ENCODE measurements around the gene PLIN3. TPM values are rescaled to one million over a fixed set of nuclear protein-coding genes. Genes with fewer than 3 reads are reported as not detected.
A peak's percentile ranks its signal among the peaks of the same experiment; 100 is the strongest.
"Not testable (repeated sequence)": the region's sequence is repeated elsewhere in the genome, so short reads cannot be mapped to it uniquely, and the experiment has no call there.

Gene PLIN3
- total RNA-seq, 2 experiments from 2014 or later, result 26.9 to 27.5 TPM

DNA sequence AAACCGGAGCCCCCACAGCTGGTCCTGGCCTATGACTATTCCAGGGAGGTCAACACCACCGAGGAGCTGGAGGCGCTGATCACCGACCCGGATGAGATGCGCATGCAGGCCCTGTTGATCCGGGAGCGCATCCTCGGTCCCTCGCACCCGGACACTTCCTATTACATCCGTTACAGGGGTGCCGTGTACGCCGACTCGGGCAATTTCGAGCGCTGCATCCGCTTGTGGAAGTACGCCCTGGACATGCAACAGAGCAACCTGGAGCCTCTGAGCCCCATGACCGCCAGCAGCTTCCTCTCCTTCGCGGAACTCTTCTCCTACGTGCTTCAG, 74.6 kb downstream of the PLIN3 start:
- intact Hi-C loops (cut with DNase I, micrococcal nuclease), result loop anchor here in 1 of 2 experiments (5.0 kb wide), 1 partner anchor 216 kb away; no protein-coding TSS in a partner anchor
- DNase-seq; H3K9me3 Mint-ChIP-seq (ENCODE audit: low read depth); ATAC-seq; POLR2A ChIA-PET; H3K27me3 Mint-ChIP-seq: not testable (repeated sequence)
- peak overlapping the region; percentile 85 for H3K27ac Mint-ChIP-seq
- CTCF ChIA-PET, result interaction anchor here (0.6 to 6.0 kb wide), 4 partner anchors 12 to 62 kb away, joined by 3 to 77 read pairs (median 5); no protein-coding TSS in a partner anchor
- H3K4me1 Mint-ChIP-seq, result peaks cover 46% of the 10 kb centered on the region
- H3K36me3 Mint-ChIP-seq (ENCODE audit: low read depth), result peaks cover 38% of the 10 kb centered on the region
- peak overlapping the region; percentile 84 for H3K4me3 Mint-ChIP-seq

DNA sequence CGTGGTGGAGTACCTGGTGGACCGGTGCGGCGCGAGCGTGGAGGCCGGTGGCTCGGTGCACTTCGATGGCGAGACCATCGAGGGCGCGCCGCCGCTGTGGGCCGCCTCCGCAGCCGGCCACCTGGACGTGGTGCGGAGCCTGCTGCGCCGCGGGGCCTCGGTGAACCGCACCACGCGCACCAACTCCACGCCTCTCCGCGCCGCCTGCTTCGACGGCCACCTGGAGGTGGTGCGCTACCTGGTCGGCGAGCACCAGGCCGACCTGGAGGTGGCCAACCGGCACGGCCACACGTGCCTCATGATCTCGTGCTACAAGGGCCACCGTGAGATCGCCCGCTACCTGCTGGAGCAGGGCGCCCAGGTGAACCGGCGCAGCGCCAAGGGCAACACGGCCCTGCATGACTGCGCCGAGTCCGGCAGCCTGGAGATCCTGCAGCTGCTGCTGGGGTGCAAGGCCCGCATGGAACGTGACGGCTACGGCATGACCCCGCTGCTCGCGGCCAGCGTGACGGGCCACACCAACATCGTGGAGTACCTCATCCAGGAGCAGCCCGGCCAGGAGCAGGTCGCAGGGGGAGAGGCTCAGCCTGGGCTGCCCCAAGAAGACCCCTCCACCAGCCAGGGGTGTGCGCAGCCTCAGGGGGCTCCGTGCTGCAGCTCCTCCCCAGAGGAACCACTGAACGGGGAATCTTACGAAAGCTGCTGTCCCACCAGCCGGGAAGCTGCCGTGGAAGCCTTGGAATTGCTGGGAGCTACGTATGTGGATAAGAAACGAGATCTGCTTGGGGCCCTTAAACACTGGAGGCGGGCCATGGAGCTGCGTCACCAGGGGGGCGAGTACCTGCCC, 75.2 kb downstream of the PLIN3 start:
- Mint-ChIP-seq H3K4me3 (peak overlapping the region; percentile 84), H3K27ac (peak overlapping the region; percentile 85), H3K4me1 (peaks cover 46% of the 10 kb centered on the region), H3K36me3 (ENCODE audit: low read depth) (peaks cover 38% of the 10 kb centered on the region)
- not testable (repeated sequence) for H3K9me3 Mint-ChIP-seq (ENCODE audit: low read depth); ATAC-seq; H3K27me3 Mint-ChIP-seq; DNase-seq
- POLR2A ChIA-PET, result interaction anchor here (0.7 to 1.7 kb wide), 2 partner anchors 68 to 972 kb away, joined by 3 to 13 read pairs; partner anchors contain the start of gene DPP9
- CTCF ChIA-PET, result interaction anchor here (0.6 to 6.0 kb wide), 14 partner anchors 9 to 216 kb away, joined by 3 to 77 read pairs (median 6); no protein-coding TSS in a partner anchor
- intact Hi-C loops (cut with DNase I, micrococcal nuclease), result loop anchor here in 1 of 2 experiments (5.0 kb wide), 1 partner anchor 215 kb away; no protein-coding TSS in a partner anchor

DNA sequence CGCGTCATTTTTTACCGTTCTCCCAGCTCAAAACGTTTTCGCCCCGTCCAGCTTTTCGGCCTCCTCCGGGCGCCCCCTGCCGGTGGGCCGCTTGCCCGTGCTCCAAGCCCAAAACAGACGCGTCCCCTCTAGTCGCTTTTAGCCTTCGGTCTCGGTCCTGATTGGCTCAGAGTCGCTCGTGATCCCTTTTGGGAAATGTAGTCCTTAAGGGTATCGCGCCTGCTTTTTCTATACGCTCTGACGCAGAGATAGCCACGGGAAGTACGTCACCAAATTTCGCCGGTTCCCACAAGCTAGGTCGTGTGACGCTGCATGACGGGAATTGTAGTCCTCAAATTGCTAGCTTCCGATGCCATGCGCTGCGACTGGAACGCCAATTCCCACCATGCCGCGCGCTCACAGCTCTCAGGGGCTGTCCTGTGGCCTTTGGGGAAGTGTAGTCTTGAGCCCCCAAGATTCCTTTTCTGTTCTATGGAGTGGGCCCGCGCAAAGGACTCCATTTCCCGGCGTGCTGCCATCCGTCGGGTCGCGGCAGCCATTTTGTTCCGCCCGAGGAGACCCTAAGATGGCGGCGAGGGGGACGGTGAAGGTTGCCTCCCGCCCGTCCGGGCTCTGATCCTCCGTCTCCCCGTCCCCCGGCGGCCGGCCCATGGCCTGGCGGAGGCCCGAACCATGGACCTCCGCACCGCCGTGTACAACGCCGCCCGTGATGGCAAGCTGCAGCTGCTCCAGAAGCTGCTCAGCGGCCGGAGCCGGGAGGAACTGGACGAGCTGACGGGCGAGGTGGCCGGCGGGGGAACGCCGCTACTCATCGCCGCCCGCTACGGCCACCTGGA, 76.1 kb downstream of the PLIN3 start, which contains the start of gene FEM1A:
TSS of gene FEM1A (plus strand) at position 552 of the 836 bp plus-strand sequence. CDS start at position 673, 121 bp downstream.
- Mint-ChIP-seq H3K4me3 (peak within 1 kb of the TSS; percentile 84), H3K9me3 (ENCODE audit: low read depth) (no peaks in the 10 kb centered on the region), H3K4me1 (peaks cover 40% of the 10 kb centered on the region), H3K36me3 (ENCODE audit: low read depth) (peaks cover 33% of the 10 kb centered on the region), H3K27me3 (no peaks in the 10 kb centered on the region), H3K27ac (peak within 1 kb of the TSS; percentile 85)
- ATAC-seq (peak; percentile 97), DNase-seq (peak; percentile 99)
- intact Hi-C loops (cut with DNase I, micrococcal nuclease), result loop anchor here (1.0 to 5.0 kb wide), 17 partner anchors 22 to 1357 kb away; partner anchors contain the start of genes CATSPERD (in 1 of the 2), CHAF1A (in 1 of the 2), HDGFL2 (in 1 of the 2) and KDM4B (in 1 of the 2)
- ChIA-PET POLR2A (interaction anchor here (0.6 to 1.7 kb wide), 9 partner anchors 10 to 971 kb away, joined by 3 to 13 read pairs (median 5); partner anchors contain the start of genes DPP9, KDM4B and TICAM1), CTCF (interaction anchor here (0.5 to 6.0 kb wide), 36 partner anchors 9 to 1113 kb away, joined by 3 to 77 read pairs (median 4); partner anchors contain the start of gene DAPK3)

Other genes with a start within 250 kb of the PLIN3 start
- gene TNFAIP8L1, start 228.2 kb downstream of the PLIN3 start, total RNA-seq, result 10 to 100 TPM; 14.1 to 15.4 TPM
- gene MYDGF, start 197.3 kb downstream of the PLIN3 start, total RNA-seq, result 10 to 100 TPM; 34.7 to 53.8 TPM
- 10 to 100 TPM; 49.2 to 51.3 TPM for gene DPP9, start 143.8 kb downstream of the PLIN3 start, total RNA-seq
- 10 to 100 TPM in 1 of 2 experiments, 1 to 10 TPM in 1; 9.2 to 10.6 TPM for gene FEM1A, start 75.9 kb downstream of the PLIN3 start, total RNA-seq
- gene TICAM1, start 36.0 kb downstream of the PLIN3 start, total RNA-seq, result 10 to 100 TPM; 23.4 to 24.1 TPM
- gene ARRDC5, start 35.2 kb upstream of the PLIN3 start, total RNA-seq, result not detected
- 100 to 1,000 TPM; 126 to 151 TPM for gene UHRF1, start 41.8 kb upstream of the PLIN3 start, total RNA-seq
- 10 to 100 TPM; 33.9 to 35.8 TPM for gene KDM4B, start 101.4 kb upstream of the PLIN3 start, total RNA-seq